GM19455 (cell line): Measurements from ENCODE around the gene YJEFN3.

Experiments
- ATAC-seq: cut with Tn5 transposase; IDR thresholded peaks from one replicate; pipeline ENCODE4 v1.9.1; 2021; ENCODE audit not compliant: unreplicated experiment

YJEFN3 gene

DNA sequence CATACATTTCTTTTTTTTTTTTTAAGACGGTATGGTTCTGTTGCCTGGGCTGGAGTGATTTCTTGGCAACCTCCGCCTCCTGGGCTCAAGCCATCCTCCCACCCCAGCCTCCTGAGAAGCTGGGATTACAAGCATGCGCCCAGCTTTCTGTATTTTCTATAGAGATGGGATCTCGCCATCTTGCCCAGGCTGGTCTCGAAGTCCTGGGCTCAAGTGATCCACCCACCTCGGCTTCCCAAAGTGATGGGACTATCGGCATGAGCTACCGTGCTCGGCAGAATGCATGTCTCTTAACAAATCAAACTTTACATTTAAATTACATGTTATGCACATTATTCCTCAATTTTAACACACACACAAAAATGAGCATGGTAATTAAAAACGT, 11.5 kb upstream of the YJEFN3 start:
- ATAC-seq: no peak

DNA sequence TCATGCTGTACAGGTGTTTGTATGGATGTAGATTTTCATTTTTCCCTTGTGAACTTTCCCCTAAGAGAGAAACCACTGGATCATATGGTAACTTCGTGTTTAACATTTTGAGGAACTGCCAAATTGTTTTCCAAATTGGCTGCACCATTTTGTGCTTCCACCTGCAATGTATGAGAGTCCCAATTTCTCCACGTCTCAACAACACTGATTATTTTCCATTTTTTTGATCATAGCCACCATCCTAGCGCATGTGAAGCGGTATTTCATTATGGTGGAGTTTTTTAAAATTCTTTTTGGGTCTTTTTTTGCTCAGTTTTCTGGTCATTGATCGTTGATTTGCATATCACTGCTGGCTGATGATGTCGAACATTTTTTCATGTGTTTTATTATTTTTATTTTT, 7.7 kb upstream of the YJEFN3 start:
- no peak for ATAC-seq

DNA sequence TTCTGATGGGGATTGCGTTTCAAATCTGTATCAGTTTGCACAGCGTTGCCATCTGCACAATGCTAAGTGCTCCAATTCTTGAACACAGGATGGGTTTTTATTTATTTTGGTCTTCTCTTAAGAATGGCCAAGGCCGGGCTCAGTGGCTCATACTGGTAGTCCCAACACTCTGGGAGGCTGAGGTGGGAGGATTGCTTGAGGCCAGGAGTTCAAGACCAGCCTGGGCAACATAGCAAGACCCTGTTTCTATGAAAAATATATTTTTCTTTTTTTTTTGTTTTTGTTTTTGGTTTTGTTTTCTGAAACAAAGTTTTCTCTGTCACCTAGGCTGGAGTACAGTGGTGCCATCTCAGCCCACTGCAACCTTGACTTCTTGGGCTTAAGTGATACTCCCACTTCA, 5.5 kb upstream of the YJEFN3 start:
- no peak for ATAC-seq

DNA sequence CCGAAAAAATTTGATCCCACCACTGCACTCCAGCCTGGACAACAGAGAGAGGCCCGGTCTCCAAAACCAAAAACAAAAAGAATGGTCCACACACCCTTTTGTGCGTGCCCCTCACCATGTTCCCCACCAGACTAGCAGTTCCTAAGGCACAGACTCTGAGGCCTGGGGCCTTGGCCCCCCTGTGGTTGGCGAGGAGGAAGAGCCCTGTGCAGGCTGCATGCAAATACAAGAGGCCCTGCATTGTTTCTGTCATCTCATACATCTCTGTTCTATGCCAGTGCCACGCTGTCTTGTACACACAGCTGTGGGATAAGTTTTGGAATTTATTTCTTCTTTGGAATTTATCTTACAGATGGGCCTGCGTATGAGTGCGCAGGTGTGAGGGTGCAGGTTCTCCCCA, 4.7 kb upstream of the YJEFN3 start:
- ATAC-seq: no peak

- no peak for ATAC-seq
These were observed 2.9 kb upstream of the YJEFN3 start for GRCh38 chr19:19525611-19526380.

DNA sequence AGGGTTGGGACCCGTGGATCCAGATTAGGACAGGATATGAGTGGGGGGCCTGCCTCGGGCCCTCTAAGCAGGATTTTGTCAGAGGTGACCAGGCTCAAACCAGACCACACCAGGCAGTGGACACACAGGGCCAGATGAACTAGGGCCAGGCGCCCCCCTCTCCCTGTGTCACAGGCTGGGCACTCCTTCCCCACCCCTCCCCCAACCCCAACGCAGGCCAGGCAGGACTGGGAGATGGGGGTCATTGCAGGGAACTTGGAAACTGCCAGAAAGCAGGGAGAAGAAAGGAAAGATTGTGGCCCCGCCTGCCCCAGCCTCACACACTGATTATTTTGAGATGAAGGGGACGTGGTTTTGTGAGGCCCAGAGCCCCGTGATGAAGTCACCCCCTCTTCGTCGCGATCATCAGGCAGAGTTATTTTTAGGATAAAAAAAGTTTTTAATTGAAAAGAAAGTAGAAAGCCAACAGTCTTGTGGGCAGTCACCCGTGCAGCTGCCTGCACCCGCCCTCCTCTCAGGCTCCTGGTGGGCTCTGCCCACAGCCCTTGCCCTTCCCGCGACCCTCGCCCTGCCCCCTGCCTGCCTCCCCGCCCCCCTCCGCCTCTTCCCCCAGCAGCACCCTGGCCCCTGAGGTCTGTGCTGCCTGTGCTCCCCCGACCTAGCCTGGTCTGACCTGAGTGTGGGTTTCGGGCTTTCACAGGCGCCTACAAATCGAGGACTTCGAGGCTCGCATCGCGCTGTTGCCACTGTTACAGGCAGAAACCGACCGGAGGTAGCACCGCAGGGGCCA, 1.9 kb upstream of the YJEFN3 start:
- no peak for ATAC-seq

DNA sequence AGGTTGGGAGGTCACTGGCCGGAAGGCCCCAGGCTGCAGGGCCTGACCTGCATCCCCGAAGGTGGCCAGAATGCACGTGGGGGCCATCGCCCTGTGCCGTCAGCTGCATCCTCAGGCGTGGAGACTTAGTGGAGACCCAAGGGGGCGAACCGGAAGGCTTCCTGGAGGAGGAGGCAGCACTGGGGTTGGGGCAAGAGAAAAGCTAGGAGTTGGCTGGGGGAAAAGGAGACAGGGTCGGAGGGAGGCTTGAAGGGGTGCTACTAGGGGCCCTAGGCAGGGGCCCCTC, 1.4 kb upstream of the YJEFN3 start:
- no peak for ATAC-seq

DNA sequence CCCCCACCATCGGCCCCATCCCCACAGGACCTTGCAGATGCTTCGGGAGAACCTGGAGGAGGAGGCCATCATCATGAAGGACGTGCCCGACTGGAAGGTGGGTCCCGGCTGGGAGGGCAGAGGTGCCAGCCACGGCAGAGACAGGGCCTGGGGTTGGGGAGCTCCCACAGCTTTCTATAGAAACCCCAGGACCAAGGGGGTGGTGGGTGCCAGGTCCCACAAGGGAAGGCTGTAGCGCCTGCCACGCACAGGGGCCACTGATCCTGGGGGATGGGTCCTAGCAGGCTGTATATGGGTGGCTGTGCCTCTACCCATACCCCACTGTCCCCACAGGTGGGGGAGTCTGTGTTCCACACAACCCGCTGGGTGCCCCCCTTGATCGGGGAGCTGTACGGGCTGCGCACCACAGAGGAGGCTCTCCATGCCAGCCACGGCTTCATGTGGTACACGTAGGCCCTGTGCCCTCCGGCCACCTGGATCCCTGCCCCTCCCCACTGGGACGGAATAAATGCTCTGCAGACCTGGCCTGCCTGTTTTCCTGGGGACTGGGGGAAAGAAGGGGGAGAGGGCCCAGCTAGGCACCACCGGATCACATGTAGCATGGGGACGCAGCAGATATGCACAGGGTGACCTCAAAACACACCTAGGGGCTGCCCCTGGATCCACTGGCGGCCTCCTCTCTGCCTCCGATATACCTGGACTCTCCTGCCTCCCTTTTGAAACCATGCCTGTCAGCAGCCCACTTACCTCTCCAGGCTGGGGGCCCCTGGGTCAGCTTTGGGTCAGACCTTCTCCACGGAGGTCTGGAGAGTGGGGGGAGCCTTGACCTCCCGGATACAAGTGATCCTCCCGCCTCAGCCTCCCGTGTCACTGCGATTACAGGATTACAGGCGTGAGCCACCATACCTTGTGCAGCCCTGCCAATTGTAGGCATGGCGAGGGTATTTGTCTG, 761 bp upstream of the YJEFN3 start:
- ATAC-seq: no peak

- no peak for ATAC-seq
These were observed 1.2 kb downstream of the YJEFN3 start for GRCh38 chr19:19529783-19530422.

DNA sequence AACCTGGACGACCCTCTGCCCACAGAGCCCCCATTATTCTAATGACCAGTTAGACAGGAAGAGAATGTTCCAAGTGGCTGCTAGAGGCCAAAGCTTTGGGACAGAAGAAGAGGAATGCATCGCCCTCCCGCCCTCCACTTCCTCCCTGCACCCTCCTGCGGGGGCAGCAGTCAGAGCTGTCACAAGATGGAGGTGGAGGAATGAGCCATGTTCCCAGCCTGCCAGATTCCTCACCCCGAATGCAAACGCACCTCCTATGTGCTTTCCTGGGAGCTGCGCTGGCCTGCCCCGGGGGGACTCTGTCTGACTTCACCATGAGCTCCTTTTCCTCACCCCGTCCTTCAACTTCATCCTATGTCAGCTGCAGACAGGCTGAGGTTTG, 1.7 kb downstream of the YJEFN3 start:
- no peak for ATAC-seq

DNA sequence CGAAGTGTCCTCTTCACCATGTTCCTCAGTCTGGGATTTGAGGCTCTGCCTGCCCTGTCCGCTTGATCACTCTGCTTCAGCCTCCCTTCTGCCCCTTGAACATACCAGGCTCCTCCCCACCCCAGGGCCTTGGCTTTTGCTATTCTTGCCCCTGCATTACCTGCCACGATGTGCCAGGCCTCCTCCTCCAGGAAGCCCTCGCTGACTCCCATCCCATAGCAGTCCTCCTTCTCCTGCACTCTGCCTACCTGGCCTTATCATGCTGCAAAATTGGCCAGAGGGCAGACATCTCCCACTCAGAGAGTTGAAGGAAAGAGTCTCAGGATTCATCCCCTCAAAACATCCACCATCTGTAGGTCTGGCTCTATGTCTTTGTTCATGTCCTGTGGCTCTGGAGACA, 2.2 kb downstream of the YJEFN3 start:
- no peak for ATAC-seq

DNA sequence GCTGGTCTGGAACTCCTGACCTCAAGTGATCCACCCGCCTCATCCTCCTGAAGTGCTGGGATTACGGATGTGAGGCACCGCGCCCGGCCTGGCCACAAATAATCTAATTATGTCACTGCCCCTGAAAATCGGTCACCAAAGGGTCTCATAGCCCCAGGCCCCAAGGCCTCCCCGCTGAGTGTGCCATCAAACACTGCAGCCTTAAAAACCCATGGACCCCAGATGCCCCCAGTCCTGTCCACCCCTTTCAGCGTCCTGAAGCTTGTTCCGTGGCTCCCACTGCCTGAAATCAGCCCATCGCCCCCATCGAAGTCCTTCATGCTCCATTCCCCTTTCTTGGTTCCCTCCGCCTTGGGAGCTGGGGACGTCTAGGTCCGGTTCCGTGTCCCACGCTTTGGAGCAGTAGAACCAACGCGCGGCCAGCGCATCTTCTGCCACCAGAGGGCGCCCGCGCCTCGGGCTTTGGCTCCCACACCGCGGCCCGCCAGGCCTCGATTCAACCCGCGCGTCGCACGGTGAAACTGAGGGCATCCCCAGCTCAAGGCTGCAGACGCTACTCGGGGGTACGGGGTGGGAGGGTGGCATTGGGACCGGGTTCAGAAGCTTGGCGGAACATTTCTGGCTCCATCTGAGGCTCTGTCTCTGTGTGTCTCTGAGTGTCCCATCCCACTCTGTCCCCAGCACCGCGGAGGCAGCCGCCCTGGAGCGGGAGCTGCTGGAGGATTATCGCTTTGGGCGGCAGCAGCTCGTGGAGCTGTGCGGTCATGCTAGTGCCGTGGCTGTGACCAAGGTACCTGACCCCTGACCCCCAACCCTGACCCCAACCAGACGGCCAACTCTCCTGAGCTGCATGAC, 3.5 kb downstream of the YJEFN3 start:
- no peak for ATAC-seq

DNA sequence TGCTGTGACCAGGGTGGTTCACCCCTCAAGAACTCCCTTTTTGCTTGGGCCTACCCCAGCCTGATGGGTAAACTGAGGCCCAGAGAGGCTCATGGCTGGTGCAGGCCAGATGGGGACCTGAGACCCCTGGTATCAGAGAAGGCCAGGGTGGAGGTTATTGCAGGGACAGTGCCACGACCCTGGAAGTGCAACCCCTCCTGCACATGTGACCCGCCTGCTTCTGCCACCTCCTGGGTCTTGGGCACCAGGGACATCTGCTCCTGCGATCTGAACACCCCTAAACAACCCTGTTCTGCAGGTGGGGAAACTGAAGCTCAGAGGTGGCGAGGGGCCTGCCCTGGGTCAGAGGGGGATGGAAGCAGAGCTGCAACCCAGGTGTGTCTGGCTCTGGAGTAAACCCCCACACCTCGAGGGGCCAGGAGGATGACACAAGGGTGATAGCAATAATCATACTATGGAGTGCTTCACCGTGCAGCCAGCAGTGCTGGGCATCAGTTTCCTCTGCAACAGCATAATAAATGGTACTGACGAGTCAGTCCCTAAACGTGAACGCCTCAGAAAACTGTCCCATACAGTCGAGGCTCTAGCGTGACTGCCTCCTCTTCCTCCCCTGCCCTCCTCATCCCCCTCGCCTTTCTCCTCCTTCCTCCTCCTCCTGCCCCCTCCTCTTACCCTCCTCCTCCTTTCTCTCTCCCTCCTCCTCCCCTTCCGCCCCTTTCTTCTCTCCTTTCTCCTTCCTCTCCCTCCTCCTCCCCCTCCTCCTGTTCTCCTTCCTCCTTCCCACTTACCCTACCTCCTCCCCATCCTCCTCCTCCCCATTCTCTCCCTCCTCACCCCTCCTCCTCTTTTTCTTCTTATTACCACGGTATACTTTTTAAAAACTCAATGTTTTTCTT, 4.3 kb downstream of the YJEFN3 start:
- ATAC-seq: no peak

DNA sequence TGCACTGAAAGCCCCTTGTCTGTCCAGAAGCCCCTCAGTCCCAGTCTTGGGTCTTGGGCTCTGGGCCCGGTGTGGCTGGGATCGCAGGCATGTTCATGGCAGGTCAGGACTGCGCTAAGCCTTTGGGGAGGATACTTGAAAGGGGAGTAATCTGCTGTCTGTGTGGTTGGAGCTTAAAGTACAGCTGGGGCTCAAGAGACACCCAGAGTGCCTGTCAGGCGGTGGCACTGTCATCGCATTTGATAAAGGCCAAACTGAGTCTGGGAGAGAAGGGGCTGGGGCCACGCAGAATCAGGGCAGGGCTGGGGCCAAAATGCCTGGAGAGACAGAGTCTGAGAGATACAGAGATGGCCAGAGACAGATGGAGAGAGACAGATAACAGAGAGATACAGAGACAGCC, 5.1 kb downstream of the YJEFN3 start:
- no peak for ATAC-seq

DNA sequence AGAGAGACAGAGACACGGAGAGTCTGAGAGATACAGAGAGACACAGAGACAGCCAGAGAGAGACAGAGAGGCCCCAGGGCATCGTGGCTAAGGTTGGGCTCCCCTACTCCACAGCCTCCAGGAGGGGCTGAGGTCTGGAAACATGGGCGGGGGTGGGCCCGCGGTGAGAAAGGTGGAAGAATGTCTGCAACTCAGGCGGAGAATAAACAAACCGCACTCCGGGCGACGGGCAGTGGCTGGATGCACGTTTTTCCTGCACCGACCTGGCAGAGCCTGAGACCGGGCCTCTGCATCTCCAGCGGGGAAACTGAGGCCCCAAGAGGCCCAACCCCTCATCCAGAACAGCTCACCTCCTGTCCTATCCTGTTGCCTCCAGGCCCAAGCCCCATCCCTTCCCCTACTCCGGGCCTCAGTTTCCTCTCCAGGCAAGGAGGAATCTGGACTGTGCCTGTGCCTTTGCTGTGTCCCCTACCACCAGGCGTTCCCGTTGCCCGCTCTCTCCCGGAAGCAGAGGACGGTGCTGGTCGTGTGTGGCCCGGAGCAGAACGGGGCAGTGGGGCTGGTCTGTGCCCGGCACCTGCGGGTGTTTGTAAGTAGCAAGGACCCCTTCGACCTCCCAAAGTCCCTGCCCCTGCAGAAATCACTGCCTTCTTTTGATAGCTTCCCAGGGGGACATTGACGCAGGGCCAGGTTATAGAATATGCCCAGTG, 6.0 kb downstream of the YJEFN3 start:
- ATAC-seq: no peak

- ATAC-seq: no peak
These were observed 6.8 kb downstream of the YJEFN3 start for GRCh38 chr19:19535311-19536191.
